Stimulated activated CD8-positive, alpha-beta memory T cell treated with anti-CD3 and anti-CD28 coated beads, Interleukin-12 subunit alpha, Interleukin-12 subunit beta, amount 100 ng/mL, for 4 hours (primary cell): ENCODE data around the gene GBA2.

ENCODE experiments used
- DNase-seq: peaks from one replicate; pipeline ENCODE4 v3.0.0-alpha.2; 2020; ENCODE audit warnings: low read depth

The GBA2 gene

DNA sequence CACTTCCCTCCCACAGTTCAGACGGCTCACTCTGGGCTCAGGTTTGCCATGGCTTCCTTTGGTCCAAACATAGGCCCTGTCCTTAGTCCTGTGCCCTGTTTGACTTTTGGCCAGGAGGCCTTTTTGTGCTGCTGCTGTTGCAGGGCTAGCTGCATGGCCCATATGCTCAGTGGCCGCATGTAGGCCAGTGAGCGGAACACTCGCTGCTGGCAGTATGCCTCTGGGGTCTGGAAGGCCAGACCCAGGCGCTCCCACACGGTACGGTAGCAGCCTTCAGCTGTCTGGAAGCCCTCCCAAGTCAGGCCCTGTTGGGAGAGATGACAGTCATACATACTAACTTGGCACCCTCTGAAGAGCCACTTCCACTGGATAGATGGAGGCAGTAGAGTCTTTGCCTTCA lies 11.9 kb downstream of the GBA2 start:
- DNase-seq, result no peak

DNA sequence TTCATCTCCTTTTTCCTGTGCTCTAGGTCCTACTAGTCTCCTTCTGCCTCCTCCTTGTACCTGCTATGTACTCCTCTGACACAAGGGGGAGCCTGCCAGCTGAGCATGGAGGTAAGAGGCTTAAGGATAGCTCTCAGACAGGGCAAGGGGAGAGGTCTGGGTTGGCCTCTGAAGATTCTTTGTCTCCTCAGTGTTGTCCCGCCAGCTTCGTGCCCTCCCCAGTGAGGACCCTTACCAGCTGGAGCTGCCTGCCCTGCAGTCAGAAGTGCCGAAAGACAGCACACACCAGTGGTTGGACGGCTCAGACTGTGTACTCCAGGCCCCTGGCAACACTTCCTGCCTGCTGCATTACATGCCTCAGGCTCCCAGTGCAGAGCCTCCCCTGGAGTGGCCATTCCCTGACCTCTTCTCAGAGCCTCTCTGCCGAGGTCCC lies 12.8 kb downstream of the GBA2 start:
- no peak for DNase-seq

DNA sequence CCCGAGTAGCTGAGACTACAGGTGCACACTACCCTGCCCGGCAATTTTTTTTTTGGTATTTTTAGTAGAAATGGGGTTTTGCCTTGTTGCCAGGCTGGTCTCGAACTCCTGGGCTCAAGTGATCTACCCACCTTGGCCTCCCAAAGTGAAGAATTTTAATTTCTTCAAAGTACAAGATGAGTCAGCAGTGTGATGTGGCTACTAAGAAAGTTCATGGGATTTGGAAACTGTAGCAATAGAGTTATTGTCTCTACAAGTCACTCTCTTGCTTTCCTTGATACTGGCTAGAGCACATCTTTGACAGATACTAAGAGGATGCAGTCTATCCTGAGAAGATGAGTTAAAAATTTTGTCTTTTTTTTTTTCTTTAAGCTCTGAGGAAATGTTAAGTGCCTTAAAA lies 14.9 kb downstream of the GBA2 start:
- no peak for DNase-seq

DNA sequence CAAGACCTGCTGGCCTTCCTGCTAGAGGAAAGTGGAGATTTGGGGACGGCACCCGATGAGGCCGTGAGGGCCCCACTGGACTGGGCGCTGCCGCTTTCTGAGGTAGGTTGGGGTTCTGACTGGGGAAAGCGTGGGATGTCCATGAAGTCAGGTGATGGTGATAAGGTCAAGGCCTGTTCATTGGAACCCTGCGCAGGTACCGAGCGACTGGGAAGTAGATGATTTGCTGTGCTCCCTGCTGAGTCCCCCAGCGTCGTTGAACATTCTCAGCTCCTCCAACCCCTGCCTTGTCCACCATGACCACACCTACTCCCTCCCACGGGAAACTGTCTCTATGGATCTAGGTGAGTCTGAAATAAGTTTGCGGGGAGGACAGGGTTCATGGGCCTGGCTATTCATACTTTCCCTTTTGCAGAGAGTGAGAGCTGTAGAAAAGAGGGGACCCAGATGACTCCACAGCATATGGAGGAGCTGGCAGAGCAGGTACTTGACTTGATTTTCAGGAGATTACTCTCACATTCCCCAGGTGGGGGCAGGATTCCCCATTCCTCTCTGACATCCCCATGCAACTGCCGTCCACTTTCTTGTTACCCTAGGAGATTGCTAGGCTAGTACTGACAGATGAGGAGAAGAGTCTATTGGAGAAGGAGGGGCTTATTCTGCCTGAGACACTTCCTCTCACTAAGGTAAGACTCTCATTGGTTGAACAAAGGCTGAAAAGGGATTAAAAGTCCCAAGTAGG lies 16.1 kb downstream of the GBA2 start:
- DNase-seq, result no peak

DNA sequence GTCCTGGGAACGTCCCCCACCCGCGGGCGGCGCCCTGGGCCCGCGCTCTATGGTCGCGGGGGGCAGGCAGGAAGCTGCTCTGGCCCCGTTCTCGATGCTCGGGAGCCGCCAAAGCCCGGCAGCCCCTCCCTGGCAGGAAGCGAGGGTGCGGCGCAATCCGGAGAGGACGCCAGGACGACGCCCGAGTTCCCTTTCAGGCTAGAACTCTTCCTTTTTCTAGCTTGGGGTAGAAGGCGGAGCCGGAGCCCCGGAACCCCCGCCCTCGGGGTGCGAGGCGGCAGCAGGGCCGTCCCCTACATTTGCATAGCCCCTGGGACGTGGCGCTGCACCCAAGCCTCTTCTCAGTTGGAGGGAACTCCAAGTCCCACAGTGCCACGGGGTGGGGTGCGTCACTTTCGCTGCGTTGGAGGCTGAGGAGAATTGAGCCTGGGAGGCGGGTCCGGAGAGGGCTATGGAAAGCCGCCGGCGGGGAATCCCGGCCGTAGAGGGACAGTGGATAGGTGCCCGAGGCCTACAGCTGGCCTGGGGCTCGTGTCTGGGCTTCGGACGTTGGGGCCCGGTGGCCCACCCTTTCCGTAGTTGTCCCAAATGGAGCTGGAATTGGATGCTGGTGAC lies 16.7 kb downstream of the GBA2 start, which contains the start of the genes CREB3 and TLN1:
TSS of gene CREB3 (plus strand) at position 482 of the 615 bp plus-strand sequence. CDS start at position 589, 107 bp downstream.
TSS of gene TLN1 (minus strand) at position 11 of the 615 bp plus-strand sequence. CDS start 6,501 bp downstream, outside the sequence.
- peak; percentile 93 for DNase-seq

DNA sequence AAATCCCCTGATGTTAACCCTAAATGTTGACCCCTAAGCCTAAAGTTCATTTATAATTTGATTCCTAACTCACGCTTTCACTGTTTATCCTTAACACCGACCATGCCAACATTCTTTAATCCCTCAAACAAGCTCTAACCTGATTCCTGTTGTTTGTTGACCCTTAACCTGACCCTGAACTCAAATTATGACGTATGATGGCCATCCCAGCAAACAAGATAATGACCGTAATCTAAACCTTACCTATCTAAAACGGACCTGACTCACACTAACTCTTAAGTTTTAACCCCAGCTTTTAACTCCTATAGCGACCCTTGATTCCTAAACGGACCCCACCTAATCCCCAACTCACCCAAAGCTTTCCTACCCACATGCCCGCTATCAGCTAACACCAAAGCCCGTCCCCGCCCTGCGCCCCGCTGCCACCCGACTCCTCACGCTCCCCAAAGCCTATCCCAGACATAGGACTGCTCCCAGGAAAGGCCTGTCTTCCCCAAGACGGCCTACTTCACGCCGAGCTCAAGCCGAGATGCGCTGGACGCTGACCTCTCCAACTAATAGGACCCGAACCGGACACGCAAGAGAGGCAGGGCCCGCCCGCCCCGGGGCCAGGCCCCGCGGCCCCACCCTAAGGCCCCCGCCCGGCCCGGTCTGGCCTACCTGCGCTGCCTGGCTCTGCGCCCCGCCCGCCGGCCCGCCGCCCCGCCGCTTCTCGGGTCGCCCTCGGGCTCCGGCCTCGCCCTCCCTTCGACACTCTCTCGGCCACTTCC lies 17.4 kb downstream of the GBA2 start:
- DNase-seq, result no peak

DNA sequence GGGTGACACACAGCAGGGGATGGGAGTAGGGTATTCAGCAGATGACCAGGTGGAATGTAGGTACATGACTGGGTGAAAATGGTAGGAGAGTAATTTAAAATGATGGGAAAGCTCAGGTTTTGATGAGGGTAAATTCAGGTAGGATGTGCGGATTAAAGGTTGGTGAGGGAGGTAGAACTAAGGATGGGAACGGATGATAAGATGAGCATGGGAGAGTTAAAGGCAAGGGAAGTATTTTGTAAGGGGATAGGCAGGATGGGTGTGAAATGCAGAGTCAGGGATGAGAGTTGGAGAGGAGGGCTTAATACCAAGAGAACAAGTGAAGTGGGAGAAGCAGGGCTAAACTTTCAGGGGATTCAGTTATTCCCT lies 18.6 kb downstream of the GBA2 start:
- no peak for DNase-seq

DNA sequence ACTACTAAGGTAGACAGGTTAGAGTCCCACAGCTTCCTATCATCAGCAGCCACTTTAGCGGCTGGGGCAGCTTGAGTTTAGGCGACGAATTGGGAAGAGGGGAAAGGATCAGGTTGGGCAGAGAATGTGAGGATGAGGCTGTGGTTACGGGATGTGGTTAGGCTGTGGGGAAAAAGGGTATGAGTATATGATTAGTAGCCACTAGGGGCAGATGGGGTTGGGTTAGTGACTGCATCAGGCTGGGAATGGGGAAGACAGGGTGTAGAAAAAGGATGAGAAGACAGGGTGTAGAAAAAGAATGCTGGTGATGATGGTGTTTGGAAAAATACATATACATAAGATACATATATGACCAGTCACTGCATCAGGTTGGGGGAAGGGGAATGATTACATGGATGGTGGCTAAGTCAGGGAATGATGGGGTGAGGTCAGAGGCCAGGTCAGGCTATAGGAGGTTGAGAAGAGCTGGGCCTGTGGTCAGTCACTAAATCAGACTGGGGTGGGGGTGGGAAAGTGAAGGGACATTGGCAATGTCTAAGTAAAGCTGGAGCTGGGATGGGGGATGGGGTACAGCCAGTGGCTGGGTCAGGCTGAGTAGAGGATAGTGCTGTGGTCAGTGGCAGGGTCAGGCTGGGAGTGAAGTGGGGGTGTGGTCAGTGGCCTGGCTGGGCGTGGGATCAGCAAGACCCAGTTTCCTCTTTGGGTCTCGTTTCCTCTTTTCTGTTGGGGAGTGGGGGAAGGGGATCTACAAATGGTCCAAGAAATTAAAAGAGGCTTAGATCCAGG lies 19.1 kb downstream of the GBA2 start:
- DNase-seq, result no peak

DNA sequence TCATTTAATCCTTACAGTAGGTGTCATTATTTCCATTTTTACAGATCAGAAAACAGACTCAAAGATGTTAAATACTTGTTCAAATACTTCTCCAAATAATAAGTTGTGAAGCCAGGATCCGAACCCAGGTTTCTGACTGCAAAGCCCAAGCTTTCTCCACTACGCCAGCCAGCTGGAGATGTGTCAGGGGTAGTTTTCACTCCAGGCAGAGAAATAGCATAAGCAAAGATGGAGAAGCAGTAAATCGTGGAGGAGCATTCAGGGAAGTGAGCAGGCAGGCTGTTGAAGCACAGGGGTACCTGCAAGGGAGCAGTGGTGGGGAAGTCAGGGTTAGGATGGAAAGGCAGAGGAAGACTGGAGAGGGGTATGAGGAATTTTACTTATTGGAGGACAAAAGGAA lies 19.9 kb downstream of the GBA2 start:
- DNase-seq, result no peak

DNA sequence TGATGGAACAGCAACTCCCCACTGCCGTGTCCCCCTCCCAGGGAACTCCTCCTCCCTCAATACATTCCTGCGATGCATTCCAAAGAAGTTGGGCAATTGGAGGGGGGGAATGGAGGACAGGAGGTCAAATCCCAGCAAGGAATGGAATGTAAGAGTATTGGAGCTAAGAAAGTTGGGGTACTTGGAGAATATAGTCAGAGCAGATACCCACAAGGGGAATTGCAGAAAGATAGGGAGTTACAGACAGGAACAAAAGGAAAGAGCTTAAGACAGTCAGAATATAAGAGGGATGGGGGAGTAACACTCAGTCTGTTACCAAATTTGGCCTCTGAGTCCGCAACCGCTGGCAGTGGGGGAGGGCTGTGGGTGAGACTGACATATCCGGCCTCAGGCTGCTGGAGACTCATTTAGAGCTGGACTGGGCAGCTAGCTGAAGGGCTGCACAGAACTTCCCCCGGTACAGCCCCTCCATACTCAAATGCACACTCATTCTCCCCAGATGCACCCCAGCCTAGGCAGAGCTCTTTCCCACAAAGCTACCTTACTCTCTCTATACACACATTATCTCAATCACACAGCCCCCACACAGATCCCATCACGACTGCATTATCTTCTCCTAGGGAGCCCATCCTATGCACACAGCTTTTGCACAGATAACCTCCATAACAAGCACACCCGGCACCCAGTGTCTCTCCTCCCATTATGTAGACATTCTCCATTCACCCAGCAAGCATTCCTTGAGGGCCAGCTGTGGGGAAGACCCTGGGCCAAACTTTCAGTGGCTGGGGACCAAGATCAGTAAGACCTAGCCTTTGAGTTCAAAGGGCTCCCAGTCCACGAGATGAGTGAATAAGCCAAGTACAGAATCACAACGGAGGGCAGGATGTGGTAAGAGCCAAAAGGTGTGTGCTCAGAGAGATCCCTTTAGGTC lies 20.7 kb downstream of the GBA2 start:
- no peak for DNase-seq

DNA sequence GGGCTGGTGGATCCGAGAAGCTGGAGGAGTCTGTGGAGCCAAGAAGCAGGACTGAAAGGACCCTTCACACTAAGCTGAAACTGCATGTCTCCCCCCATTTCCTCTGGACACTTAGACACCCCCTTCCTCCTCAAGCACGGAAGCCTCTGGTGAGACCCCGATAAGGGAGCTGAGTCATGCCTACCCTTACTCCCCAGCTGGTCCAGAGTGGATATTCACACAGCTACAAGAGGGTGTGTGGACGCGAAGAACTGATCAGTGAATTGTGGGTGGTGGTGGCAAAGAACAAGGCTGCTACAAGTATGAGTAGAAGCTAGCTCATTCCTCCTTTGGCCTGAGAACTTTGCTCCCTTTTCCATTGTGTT lies 21.4 kb downstream of the GBA2 start:
- no peak for DNase-seq

DNA sequence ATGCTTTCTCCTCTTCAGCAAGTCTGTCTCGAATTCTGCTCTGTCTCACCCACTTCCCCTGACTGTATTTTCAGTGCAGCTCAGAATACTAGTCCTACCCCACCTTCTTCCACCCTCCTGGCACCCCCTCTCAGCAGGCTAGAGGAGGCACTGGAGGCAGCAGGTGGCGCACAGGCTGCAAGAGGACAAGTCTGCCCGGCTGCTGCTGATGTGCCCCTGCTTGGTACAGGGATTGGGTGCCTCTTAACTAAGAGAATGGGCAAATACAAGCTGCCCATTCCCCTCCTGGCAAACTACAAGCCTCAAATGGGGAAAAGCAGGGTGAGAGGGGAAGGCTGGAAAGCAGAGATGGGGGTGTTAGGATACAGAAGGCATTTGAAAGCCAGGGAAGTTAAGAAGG lies 22.1 kb downstream of the GBA2 start:
- DNase-seq, result no peak

DNA sequence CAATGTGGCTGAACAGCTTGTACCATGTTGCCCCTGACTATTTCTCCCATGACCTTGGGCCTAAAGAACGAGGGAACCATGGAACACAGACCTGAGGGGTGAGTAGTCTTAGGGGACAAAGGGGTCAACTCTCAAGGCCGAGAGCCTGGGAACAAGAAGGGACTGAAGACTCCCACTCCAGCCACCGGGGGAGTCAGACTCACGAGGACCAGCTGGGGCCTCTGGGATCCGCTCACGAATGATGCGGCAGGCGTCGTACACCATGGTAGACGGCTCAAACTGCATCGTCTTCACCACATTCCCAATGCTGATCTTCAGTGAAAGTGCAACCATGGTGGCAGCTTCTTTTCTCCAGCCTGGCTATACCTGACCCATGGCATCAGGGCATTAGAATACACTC lies 23.7 kb downstream of the GBA2 start:
- DNase-seq, result no peak

DNA sequence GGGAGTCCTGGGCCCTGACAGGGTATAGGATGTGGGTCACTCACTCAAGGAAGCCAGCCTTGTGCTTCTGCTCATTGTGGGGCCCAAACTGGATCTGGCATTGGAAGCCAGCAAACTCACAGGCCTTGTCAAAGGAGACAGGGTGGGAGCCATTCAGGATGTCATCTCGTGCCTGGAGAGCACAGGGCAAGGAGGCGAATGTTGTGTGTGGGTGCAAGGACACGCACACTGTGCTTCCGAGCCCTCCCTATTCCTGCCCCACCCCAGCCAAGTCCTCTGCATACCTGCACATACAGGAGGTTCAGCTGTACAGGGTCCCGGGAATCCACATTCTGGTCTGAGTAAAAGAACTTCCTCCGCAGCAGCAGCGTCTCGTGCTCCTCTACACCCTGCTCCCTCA lies 25.1 kb downstream of the GBA2 start:
- DNase-seq, result no peak

DNA sequence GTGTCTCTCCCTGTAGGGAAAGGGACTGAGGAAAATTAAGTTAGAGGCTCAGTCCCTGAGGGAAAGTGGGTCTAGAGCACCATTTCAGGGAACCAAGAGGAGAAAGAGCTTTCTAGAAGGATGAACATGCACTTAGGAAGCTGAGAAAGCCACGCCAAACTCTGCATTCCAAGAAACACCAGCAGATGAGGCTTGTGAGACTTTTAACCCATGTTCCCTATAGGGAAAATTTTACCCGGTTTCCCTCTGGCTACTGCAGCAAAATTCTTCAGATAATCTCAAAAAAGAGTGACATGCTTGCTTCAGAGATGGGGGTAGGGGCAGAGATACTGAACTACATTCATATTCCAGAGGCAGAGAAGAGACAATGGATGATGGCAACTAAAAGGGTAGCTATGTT lies 25.6 kb downstream of the GBA2 start:
- DNase-seq, result no peak

DNA sequence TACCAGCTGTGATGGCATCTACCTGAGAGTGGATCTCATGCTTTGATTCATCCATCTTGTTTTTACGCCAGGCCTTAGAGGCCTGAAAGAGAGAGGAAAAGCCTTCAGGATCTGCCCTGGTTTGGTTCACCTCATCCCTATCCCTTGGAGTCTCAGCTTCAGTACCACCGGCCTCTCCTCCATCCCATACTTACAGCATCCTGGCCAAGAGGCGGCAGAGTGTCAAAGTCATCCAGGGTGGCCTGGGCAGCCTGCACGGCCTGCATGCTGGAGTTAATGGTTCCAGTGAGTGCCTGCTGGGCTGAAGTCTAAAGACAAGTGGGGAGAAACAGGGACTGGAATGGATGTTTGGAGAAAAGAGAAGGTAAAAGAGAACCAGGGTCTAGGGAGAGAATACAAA lies 29.5 kb downstream of the GBA2 start:
- DNase-seq, result no peak

DNA sequence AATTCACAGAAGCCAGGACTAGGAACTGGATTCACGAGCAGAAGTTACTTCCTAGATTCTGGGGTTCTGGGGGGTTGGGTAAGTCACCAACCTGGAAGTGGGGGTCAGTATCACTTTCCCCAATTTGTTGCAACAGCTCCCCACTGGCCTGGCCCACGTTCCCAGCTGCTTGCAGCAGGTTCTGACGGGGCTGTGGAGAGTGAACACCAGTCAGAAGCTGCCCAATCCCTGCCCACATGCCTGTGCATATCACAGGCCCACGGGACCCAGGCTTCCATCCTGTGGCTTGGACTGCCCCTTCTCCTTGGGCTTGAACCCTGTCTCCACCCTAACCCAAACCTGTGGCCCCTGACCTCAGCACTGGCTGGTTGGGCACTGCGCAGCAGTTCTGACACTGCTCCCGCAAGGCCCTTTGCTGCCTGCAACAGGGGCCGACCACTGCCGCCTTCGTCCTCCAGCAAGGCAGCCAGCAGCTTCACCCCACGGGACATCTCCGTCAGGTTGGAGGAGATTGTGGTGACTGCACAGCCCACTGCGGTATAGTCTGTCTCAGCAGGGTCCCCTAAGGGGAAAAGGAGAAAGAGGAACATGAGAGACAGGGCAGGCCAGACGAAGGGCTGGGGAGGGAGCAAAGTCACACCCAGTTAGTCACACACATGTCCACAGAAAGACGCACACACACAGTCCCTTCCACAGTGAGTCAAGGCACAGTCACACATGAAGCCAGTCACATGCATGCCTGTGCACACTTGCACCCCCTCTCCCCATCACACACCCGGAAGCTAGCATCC lies 30.1 kb downstream of the GBA2 start:
- no peak for DNase-seq

DNA sequence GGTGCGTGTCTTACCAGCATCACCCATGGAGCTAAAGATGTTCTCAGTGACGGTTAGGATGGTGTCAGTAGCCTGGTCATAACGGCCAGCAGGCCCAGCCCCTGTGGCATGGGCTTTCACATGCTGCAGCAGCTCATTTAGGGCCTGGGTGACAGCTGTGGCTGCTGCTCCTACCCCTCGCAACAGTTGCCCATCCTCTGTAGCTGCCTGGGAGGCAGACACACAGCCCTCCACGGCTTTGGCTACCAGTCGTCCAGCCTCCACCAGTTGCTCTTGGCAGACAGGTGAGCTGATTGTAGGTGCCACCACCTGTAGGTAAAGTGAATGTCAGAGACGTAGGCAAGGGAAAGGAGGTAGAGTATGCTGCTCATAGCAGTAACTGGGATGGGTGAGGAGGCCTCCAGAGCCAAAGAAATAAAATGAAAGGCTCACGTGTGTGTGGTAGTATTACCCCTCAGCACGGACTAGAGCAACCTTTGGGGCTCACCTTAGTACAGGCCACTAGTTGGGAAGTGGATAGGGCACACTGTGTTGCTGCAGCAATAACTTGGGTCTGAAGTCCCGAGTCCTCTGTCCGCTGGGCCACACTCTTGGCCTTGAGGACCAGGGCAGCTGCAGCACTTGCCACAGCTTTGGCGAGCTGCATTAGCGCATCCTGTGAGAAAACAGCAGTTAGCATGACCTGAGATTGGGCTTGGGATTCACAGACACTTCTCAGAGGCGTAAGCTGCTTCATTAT lies 31.7 kb downstream of the GBA2 start:
- no peak for DNase-seq

DNA sequence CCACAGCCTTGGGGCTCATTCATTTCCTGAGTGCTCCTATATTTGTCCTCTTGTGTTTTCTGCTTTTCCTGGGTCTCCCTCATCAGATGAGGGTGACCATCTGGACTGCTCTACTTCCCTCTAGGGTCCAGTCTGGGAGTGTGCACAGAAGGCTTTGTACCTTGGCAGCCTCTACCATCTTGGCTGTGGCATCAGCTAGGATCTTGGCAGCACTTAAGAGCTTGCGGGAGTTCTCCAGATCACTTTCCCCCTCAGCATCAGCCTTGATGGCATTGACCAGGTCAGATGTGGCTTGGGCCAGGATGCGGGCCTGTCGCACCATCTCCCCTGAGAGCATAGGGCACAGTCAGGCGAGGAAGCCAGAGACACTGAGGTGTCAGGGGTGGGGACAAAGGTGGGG lies 32.8 kb downstream of the GBA2 start:
- no peak for DNase-seq
